HL-60 (cell line): ENCODE data around the gene BTBD16.

Source experiments
- CTCF ChIP-seq: IDR thresholded peaks from one replicate; pipeline ENCODE4 v1.5.1; 2011; ENCODE audit warnings: low read length, control low read depth, inconsistent platforms; ENCODE audit not compliant: insufficient read depth
- GABPA ChIP-seq: IDR thresholded peaks from 2 replicates; pipeline ENCODE4 v1.6.1; 2012; ENCODE audit warnings: low read depth
- POLR2AphosphoS5 ChIP-seq: IDR thresholded peaks from 2 replicates; pipeline ENCODE4 v1.6.1; 2012; ENCODE audit warnings: low read depth
- SPI1 ChIP-seq: IDR thresholded peaks from 2 replicates; pipeline ENCODE4 v1.6.1; 2012; ENCODE audit warnings: low read depth, mild to moderate bottlenecking, borderline replicate concordance

- TF ChIP-seq CTCF (no peak), SPI1 (no peak), GABPA (no peak), POLR2AphosphoS5 (no peak)
Observed at GRCh38 chr10:122336332-122336731, 65.2 kb downstream of the BTBD16 start.
